Activated CD4-positive, CD25-positive, alpha-beta regulatory T cell (primary cell): ENCODE measurements around the gene TBC1D14.

Experiments
- DNase-seq, 4 experiments: peaks; one replicate each; lab custom pipeline; 2025; lab: John Stamatoyannopoulos, UW

TBC1D14 gene

DNA sequence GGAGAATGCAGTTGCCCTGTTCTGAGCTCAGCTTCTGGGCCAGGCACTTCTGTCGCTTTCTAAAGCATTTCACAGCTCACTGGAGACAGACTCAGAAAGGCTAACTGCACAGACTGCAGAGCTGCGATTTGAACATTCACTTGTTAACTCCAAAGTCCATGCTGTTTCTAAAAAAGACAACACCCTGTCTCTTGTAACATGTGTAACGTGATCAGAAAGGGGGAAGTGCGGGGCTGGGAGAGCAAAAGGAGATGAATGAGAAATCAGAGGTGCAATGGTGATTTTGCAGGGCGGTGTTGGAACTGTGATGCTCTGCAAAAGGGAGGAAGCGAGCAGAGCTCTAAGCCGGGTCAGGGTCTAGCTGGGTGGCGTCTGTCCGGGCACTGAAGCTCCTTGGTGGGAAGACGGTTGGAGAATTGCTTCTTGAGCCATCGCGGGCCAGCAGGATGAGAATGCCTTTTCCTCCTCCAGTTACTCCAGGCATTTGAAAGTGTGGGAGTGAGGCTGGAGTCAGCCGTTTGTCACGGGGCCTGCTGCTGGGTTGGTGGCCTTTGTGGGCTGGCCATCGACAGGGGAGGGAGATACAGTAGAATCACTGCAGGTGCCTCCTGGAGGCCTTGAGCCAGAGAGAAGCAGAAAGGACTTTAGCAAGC lies 20.3 kb downstream of the TBC1D14 start:
- DNase-seq, result no peak

DNA sequence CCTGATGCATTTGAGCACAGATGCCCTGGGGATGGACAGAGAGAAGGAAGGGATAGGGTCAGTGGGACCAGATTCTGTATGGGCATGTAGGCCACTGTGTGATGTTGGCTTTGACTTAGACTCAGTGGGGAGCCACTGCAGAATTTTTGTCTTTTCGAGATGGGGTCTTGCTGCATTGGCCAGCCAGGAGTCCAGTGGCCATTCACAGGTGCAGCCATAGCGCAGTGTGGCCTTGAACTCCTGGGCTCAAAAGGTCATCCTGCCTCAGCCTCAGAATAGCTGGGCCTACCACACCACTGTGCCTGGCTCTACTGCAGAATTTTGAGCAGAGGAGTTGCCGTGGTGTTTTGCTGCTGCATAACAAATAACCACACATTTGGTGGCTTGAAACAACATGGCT lies 22.8 kb downstream of the TBC1D14 start:
- no peak for DNase-seq

DNA sequence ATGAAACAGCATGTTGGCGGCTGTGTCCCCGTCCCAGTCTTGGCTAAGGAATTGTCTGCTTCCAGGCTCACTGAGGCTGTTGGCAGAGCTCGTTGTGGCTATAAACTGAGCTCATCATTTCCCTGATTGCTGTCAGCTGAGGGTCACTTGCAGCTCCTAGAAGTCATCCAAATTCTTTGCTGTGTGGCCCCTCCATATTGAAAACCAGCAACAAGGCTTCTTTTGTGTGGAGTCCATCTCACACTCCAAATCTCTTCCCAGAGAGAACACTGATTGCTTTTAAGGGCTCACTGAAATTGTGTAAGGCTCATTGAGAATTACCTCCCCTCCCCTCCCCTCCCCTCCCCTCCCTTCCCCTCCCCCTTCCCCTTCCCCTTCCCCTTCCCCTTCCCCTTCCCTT lies 23.3 kb downstream of the TBC1D14 start:
- DNase-seq, result no peak

DNA sequence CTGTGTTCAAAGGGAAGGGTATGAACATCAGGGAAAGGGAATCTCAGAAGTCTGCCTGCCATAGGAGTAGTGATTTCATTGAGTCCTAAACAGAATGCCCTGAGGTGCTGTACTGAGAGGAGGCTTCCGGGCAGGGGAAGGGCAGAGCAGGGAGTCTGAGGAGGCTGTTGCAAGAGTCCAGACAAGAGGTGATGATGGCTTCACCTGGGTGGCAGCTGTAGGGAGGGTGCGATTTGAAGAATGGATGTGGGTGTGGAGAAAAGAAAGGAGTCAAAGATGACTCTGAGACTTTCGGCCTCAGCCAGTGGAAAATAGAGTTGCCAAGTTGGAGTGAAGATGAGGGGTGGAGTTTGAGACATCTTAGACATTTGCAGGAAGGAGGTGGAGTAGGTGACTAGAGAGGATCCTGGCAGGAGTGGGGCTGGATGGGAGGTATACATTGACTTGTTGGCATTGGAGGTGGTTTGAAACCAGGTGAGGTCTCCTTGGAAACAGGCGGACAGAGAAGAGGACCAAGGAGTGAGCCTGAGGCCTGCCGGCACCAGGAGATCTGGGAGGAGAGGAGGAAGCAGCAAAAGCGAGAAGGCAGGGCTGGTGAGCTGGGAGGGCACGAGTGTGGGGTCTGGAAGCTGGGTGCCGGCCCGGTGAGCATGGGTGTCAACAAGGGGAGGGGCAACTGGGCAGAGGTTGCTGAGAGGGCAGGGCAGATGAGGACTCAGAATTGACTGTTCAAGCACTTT lies 24.2 kb downstream of the TBC1D14 start:
- DNase-seq, result no peak

DNA sequence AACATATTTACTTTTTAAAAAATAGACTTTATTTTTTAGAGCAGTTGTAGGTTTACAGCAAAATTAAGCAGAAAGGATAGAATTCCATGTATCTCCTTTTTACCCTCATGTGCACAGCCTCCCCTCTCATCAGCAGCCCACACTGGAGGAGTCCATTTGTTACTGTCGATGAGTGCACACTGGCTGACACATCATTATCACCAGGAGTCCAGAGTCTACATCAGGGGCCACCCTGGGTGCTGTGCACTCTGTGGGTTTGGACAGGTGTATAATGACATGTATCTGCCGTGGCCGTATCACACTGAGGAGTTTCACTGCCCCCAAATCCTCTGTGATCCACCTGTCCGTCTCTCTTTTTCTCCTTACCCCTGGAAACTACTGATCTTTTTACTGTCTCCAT lies 26.3 kb downstream of the TBC1D14 start:
- DNase-seq, result no peak

DNA sequence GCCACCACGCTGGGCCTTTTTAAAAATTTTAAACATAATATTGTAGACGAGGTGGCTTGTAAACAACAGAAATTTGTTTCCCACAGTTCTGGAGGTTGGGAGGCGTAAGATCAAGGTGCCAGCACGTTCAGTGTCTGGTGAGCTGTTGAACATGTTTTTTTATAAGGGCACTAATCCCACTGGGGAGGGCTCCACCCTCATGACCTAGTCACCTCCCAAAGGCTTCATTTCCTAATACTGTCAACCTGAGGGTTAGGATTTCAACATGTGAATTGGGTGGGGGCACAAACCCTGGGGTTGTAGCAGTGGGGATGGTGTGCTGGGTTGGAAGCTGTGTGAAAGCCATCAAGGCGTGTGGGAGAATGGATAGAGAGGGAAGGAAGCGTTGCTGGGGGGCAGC lies 27.6 kb downstream of the TBC1D14 start:
- DNase-seq, result no peak

DNA sequence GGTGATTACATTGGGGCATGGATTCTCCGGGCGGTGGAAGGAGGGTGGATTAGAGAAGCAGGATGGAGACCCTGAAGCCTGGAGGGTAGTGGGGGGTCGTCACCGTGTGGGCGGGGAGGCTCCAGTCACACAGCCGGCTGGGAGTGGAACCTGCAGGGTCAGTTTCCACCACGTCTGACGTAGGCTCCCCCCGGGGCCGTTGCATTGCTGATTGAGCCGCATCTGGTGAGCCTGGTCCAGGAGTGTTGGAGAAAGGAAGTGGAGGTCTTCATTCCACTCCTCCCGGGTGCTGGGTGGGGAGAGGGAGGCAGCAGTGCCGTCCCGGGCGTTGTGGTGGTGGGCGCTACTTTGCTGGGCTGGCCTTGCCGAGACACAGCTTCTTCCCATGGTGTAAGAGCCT lies 28.1 kb downstream of the TBC1D14 start:
- no peak for DNase-seq

DNA sequence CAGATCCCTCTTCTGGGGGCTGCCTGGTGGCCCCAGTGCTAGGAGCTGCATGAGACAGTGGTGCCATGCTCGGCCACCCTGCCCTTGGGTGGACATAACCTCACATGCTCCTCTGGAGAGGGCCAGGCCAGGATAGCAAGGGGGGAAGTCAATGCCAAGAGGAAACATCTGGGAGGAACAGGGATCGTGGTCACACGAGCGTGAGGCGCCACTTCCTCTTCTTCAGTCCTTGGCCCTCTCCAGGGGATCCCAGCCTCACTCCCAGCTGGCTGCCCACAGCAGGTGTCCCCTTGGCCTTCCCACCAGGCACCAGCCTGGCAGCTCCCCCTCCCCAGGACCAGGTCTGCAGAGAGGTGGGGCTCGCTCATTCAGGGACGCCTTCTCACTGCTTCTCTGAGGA lies 28.6 kb downstream of the TBC1D14 start:
- no peak for DNase-seq

DNA sequence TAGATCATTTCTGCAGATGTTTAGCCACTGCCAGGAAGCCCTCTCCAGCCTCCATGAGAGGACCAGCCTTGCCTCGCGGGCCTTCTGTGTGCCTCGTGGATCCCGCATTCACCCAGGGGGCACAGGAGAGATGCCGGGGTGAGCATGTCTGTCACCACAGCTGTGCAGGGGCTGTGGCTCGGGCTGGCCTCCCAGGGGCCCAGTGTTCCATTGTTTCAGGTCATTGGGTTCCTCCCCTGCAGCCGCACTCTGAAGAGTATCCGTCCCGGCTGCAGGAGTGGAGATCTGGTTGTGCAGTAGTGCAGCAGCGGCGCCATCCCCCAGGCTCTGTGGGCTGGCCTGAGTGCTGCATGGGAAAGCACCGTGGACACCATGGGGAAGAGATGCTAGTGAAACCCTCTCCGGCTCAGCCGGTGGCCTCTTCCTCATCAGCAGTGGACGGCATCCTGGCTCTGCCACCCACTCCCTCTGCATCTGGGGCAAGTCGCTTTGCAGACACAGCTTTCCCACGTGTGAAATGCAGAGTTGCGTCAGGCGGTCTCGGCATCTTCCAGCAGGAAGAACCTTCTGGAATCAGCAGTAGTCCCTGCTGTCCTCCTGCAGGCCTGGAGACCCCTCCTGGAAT lies 29.1 kb downstream of the TBC1D14 start:
- no peak for DNase-seq

DNA sequence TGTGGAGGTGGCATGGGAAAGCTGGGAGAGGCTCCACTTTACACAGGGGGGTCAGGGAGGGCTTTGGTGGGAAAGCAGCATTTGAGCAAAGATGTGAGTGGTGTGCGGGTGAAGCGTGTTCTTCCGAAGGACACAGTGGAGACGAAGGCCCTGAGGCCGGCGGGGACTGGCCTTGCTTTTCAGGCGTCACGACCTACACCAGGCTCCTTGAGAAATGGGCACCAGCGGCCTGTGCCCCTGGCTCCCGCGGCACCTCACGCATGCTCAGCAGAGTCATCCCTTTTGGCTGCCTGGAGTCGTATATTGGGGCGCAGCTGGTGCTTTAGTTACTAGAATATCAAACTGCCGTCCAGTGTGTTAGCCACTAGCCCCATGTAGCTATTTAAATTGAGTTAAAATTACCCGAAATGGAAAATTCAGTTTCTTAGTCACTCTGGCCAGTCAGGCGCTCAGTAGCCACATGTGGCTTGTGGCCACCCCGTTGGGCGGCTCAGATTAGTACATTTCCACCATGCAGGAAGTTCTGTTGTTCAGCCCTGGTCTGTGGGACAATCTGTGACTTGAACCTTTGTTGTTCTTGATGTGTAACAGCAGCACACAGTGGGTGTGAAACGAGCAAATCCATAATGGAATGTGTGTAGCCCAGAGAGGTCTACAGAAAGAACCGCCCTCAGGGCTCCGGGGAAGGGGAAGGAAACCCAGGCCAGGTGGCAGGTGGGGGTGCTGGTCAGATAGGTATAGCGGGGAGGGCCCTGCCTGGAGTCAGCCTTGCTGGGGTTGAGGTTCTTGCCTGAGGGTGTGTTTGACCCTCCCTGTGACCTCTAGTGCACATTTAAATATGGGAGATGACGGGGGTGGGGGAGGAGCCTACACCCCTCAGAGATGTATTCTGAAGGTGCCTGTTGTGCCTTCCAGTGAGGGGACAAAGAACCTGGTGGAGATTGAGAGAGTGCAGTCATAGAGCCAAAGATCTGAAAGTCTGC lies 30.4 kb downstream of the TBC1D14 start:
- DNase-seq, result no peak

DNA sequence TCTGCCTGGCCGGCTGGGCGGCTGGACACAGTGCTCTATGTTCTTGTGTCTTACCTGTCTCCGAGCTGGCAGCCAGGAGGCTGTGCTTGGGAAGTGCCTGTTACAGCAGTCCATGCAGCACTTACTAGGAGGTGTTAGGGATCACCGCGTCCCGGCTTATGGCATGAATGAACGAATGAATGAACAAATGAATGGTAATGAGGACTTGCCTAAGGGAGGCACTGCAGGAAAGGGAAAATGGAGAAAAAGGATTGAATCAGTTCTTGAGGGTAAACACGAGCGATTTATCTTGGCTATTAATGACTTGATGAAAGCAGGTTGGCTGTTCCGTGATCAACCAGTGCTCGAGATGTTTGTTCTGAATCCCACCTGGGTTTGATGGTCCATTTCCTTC lies 31.1 kb downstream of the TBC1D14 start:
- no peak for DNase-seq

DNA sequence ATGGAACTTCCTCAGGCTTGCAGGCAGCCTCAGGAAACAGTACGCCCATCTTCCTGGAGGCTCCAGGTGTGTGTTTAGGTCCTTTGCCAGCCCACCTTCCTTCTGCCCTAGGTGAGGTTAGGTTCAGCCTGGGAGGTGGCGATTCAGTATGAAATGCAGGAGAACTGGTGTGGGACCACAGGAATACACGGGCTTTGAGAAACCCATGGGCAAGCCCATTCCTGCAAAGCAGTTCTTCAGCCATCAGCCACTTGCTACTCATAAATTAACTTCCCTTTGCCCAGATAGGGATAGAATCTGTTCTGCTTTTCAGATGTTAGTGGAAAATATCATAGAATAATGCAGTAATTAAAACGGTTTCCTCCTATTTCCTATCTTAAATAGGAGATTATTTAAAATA lies 32.2 kb downstream of the TBC1D14 start:
- DNase-seq, result no peak

DNA sequence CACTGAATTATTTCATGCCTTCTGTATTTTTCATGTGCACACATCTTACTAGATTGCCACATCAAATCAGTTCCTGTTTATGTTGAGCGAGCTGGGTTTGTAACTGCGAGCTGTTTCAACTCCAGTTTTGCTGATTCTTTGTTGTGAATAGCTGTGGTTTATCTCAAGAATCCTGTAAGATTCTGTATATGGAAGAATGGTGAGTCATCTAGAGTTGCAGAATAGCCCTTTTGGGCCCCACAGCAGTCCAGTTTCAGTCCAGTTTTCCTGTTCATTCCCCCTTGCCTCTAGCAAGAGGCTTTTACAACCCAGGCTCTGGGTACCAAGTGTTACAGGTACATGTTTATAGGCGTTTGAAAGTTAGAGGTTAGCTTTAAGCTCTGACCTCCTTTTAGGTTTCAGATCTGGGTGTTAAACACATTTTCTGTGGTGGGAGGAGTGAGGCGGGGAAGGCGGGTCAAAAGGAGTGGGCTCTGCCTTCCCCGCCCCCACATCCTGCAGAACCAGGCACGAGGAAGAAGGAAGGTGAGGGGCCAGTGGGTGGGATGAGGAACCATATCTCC lies 32.7 kb downstream of the TBC1D14 start:
- DNase-seq, result peak in 1 of 4 experiments; percentile 31

DNA sequence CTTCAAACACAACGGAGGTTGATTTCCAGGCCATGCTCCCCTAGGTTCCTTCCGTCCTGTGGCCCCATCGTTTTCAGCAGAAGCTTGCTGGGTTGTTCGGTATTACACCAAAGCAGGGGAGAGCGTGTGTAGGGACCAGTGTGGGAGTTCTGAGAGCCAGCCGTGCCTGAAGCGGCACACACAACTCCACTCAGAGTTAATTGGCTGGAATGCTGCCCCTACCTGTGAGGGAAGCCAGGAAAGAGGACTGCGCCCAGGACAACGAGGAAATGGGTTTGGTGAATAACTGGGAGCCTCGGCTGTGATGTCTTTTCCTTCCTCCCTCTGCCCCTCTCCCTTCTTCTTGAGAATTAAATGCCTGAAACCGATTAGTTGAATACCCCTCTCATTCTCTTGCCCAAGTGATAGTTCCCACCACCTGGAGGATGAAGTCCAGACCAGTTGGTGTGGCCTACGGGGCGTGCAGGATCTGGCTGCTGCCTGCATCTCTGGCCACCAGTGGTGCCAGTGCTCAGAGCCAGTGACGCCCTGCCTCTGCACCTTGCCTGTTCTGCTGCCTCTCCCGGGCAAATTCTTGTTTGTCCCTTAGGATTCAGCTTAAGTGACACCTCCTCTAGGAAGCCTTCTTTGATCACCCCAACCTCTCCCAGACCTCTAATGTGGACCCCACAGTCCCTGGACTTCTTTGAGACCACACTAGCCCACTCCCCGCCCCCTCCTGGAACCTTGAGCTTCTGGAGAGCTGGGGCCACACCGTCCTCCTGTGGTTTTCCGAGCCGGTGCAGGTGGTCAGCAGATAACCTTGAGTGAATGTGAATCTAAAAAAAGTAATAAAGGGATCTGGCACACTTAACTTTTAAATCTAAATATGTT lies 33.6 kb downstream of the TBC1D14 start:
- DNase-seq, result no peak

DNA sequence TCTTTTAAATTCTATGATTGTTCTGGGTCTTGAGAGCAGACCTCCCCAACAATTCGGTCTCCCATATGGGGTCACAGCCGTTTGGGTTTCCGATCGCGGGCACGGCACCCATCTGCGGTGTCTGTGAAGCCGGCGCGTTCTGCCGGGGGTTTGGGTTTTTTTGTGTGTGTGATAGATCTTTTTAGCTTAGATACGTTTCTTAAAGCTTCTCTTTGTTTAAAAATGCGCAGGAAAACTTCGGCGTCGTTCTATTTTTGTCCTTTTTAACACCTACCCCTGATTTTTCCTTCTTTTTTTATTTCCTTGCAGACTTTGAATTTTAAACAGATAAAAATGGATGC lies 34.2 kb downstream of the TBC1D14 start:
- DNase-seq, result no peak

DNA sequence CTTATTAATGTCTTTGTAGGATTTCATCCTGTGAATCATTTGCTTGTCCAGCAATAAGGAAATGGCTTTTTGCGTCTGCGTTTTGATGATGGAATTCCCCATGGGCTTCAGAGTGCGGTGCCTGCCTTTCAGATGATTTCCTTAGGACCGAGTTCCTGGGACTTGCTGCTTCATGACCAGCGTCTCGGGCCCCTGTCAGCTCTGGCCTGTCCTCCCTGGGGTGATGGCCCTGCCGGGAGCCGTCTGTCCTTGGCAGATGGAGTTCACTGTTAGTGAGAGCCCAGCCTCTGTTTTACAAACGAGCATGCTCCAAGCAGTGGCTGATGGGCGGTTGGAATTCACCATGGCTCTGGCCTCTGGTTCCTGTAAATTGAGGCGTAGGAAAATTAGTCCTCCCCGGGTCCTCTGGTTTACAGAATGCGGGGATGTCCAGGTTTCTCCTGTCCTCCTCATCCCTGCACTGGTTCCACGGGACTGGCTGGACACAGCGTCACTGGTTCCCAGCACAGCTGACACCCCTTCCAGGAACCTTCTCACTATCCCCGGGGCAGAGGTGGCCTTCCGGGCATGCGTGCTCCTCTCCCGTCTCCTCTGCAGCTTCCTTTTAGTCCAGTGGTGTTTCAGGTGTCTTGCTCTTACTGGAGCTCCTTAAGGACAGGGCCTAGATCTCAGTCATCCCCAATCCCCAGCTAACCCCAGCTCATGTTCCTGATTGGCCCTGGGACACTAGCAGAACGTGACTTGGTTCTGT lies 34.9 kb downstream of the TBC1D14 start:
- DNase-seq, result no peak

DNA sequence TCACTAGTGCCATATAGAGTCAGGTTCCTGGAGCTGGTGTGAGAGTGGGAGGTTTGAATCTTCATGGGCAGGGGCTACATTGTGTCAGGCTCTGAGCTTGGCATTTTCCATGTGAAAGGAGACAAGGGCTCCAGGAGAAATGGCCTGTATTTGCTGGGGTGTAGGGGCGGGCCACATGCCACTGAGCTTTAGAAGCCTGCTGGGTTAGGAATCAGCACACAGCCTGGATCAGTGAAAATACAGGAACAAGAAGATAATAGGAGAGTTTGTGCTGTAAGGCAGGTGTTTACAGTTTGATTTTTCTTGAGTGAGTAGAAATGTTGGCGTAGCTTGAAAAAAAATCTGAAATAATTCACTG lies 35.4 kb downstream of the TBC1D14 start:
- DNase-seq, result no peak

DNA sequence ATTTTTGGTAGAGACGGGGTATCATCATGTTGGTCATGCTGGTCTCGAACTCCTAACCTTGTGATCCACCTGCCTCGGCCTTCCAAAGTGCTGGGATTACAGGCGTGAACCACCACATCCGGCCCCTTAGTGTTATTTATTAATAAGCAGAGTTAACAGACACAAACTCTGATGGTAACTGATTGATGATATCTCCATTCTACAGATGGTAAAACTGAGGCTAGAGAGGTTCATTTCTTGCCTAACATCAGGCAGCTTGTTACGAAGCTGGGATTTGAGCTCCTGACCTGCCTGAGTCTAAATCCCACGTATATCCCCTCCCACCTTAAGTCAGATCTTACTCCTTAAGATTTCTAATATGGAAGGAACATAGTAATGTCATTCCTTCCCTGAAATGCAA lies 36.9 kb downstream of the TBC1D14 start:
- no peak for DNase-seq

DNA sequence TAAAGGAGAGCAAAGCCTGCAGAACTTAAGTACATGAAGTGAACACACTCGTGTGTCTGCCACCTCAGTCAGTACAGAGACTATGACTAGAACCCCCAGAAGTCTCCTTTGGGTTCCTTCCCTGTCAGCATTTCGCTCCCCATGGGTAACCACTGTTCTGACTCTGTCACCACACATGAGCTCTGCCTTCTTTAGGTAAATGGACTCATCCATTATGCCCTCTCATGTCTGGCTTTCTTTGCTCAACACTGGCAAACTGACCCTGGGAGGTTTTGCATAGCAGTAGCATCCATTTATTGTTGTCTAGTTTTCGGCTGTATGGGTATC lies 38.5 kb downstream of the TBC1D14 start:
- no peak for DNase-seq

DNA sequence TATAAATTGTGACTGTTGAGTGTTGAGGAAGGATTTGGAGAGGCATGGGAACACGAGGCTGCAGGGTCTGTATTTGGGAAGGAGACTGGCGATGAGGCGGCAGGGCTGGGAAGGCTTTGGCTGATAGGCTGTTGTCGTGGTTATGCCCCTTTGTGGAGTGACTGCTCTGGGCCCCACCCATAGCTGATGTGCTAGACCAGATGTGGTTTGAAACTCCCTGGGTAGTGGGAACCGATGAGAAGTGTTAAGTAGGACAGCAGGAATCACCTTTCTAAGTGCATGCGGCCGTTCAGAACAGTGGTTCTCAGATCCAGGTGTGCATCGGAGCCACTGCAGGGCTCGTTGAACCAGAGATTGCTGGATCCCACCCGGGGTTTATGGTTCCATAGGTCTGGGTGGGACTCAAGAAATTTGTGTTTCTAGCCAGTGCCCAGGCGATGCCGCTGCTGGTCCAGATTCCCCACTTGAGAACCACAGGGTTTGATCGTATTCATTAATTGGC lies 42.3 kb downstream of the TBC1D14 start:
- DNase-seq, result no peak
